Panc1 (cell line): Measurements from ENCODE around the gene RDX.

Experiments
- CTCF ChIP-seq: fragments of 450-650 bp; IDR thresholded peaks from 2 replicates; pipeline ENCODE4 v1.5.1; 2017; ENCODE audit warnings: mild to moderate bottlenecking
- POLR2AphosphoS5 ChIP-seq: IDR thresholded peaks from 2 replicates; pipeline ENCODE4 v1.6.1; 2012; ENCODE audit warnings: mild to moderate bottlenecking, low read depth, low read length, moderate library complexity
- REST ChIP-seq, 2 experiments: IDR thresholded peaks; 2 replicates each; pipeline ENCODE4 v1.6.1; 2011 to 2012; ENCODE audit warnings: low read depth in 2 of 2, control low read depth in 1 of 2, low read length in 1 of 2, mild to moderate bottlenecking in 1 of 2, moderate library complexity in 1 of 2; ENCODE audit not compliant: insufficient read depth in 1 of 2
- SIN3A ChIP-seq: IDR thresholded peaks from 2 replicates; pipeline ENCODE4 v1.6.1; 2012; ENCODE audit warnings: low read depth, mild to moderate bottlenecking, low read length, moderate library complexity, borderline replicate concordance; ENCODE audit not compliant: insufficient read depth
- TCF7L2 ChIP-seq: IDR thresholded peaks from 2 replicates; pipeline ENCODE4 v1.6.1; 2011; ENCODE audit warnings: mild to moderate bottlenecking, low read depth, low read length, inconsistent platforms

GRCh38 chr11:110314366-110315095 is 18.1 kb upstream of the RDX start:
- TF ChIP-seq TCF7L2 (no peak), CTCF (0 out of 2 replicates have a peak, but pooled peaks have one; percentile 11), POLR2AphosphoS5 (no peak), SIN3A (no peak), REST (IDR thresholded peaks at IDR 0.05; ENCODE audit: insufficient read depth in 1 of 2, low read depth in 2 of 2, low read length in 1 of 2) (no peak)
